ENCODE data around the gene SLC6A8. TPM values are rescaled to one million over a fixed set of nuclear protein-coding genes. Genes with fewer than 3 reads are reported as not detected.

SLC6A8 gene
- total RNA-seq, 1 donor: 8.8 TPM

GRCh38 chrX:153644356-153645125, 43.2 kb upstream of the SLC6A8 start:
- TF ChIP-seq CTCF (IDR thresholded peaks at IDR 0.05; ENCODE audit: insufficient read depth, low read length): no peak
- no peak for DNase-seq (ENCODE audit: low read depth)
- H3K4me3 ChIP-seq (ENCODE audit: low read depth, low read length): no peak overlapping the region

- no peak overlapping the region for H3K4me3 ChIP-seq (ENCODE audit: low read depth, low read length)
- TF ChIP-seq CTCF (IDR thresholded peaks at IDR 0.05; ENCODE audit: insufficient read depth, low read length): no peak
- DNase-seq (ENCODE audit: low read depth): no peak
These were observed 42.6 kb upstream of the SLC6A8 start for GRCh38 chrX:153645151-153645550.

- DNase-seq (ENCODE audit: low read depth): no peak
- TF ChIP-seq CTCF (IDR thresholded peaks at IDR 0.05; ENCODE audit: insufficient read depth, low read length): no peak
- no peak overlapping the region for H3K4me3 ChIP-seq (ENCODE audit: low read depth, low read length)
These were observed 41.7 kb upstream of the SLC6A8 start for GRCh38 chrX:153645921-153646488.

- H3K4me3 ChIP-seq (ENCODE audit: low read depth, low read length): no peak within 1 kb of the TSS
- DNase-seq (ENCODE audit: low read depth): no peak
- TF ChIP-seq CTCF (IDR thresholded peaks at IDR 0.05; ENCODE audit: insufficient read depth, low read length): no peak
These were observed 40.9 kb upstream of the SLC6A8 start, which contains the start of gene DUSP9 for GRCh38 chrX:153646620-153647373. TSS of gene DUSP9 (plus strand) at chrX:153647203. CDS start at chrX:153647954, 751 bp downstream.

GRCh38 chrX:153647461-153648357, 40.0 kb upstream of the SLC6A8 start:
- no peak for DNase-seq (ENCODE audit: low read depth)
- H3K4me3 ChIP-seq (ENCODE audit: low read depth, low read length): no peak overlapping the region
- no peak for TF ChIP-seq CTCF (IDR thresholded peaks at IDR 0.05; ENCODE audit: insufficient read depth, low read length)

All from fibroblast of the aortic adventitia (primary cell).